ENCODE data around the gene C1orf159.
A peak's percentile ranks its signal among the peaks of the same experiment; 100 is the strongest.
"Not testable (repeated sequence)": the region's sequence is repeated elsewhere in the genome, so short reads cannot be mapped to it uniquely, and the experiment has no call there.

Gene C1orf159

GRCh38 chr1:1079408-1080121 lies 36.3 kb downstream of the C1orf159 start:
- peak; percentile 25 for DNase-seq

GRCh38 chr1:1077396-1077795 lies 38.5 kb downstream of the C1orf159 start:
- DNase-seq: not testable (repeated sequence)

GRCh38 chr1:1075148-1075935 lies 40.5 kb downstream of the C1orf159 start:
- no peak for DNase-seq

GRCh38 chr1:1074631-1075147 lies 41.2 kb downstream of the C1orf159 start:
- DNase-seq: no peak

GRCh38 chr1:1073743-1074587 lies 41.9 kb downstream of the C1orf159 start, which contains the start of gene RNF223:
TSS of gene RNF223 (minus strand) at chr1:1074306. CDS start at chr1:1072566, 1,740 bp downstream.
- no peak for DNase-seq

- no peak for DNase-seq
Measured at GRCh38 chr1:1072849-1073742, 42.8 kb downstream of the C1orf159 start.

- DNase-seq: no peak
Measured at GRCh38 chr1:1072299-1072848, 43.5 kb downstream of the C1orf159 start.

GRCh38 chr1:1071486-1072298 lies 44.2 kb downstream of the C1orf159 start:
- DNase-seq: no peak

- no peak for DNase-seq
Measured at GRCh38 chr1:1069711-1070676, 45.9 kb downstream of the C1orf159 start.

- peak; percentile 90 for DNase-seq
Measured at GRCh38 chr1:1069056-1069710, 46.7 kb downstream of the C1orf159 start.

GRCh38 chr1:1068517-1069055 lies 47.3 kb downstream of the C1orf159 start:
- peak; percentile 75 for DNase-seq

GRCh38 chr1:1067860-1068516 lies 47.9 kb downstream of the C1orf159 start:
- no peak for DNase-seq

GRCh38 chr1:1067284-1067859 lies 48.5 kb downstream of the C1orf159 start:
- DNase-seq: no peak

- DNase-seq: no peak
Measured at GRCh38 chr1:1066403-1067283, 49.2 kb downstream of the C1orf159 start.

GRCh38 chr1:1065940-1066304 lies 50.0 kb downstream of the C1orf159 start:
- not testable (repeated sequence) for DNase-seq

- DNase-seq: no peak
Measured at GRCh38 chr1:1065265-1065939, 50.5 kb downstream of the C1orf159 start.
